Breast epithelium (tissue), 3 donors: Measurements from ENCODE around the gene B4GALT2.

Experiments
- CTCF ChIP-seq, 3 donors: fragments of 450-650 bp; IDR thresholded peaks; one replicate each; pipeline ENCODE4 v1.5.1; 2016 to 2017; ENCODE audit warnings: antibody characterized with exemption in 3 of 3, mild to moderate bottlenecking in 3 of 3, moderate library complexity in 3 of 3
- POLR2A ChIP-seq: fragments of 450-650 bp; IDR thresholded peaks from one replicate; pipeline ENCODE4 v1.6.1; 2016; ENCODE audit warnings: antibody characterized with exemption, mild to moderate bottlenecking, moderate library complexity
- POLR2AphosphoS5 ChIP-seq, 3 donors: sonication (generic); formaldehyde crosslinking; IDR thresholded peaks; one replicate each; pipeline ENCODE4 v1.6.1; 2017; ENCODE audit warnings: antibody characterized with exemption in 3 of 3

DNA sequence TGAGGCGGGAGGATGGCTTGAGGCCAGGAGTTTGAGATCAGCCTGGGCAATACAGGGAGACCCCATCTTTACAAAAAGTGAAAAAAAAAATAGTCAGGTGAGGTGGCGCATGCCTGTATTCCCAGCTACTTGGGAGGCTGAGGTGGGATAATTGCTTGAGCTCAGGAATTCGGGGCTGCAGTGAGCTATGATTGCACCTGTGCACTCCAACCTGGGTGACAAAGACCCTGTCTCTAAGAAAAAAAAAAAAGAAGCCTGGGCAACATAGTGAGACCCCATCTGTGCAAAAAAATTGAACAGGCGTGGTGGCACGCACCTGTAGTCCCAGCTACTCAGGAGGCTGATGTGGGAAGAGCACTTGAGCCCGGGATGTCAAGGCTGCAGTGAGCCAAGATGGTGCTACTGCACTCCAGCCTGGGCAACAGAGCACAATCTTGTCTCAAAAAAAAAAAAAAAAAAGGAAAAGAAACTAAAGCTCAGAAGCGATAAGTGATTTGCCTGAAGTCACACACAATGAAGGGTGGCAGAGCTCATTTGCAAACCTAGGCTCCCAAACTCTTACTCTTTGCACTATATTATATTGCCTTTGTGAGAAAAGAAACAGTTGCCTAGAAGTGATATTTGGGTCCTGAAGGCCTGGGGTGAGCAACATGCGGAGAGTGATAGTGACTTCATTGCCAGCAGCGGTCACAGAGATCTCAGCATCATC, 14.3 kb downstream of the B4GALT2 start:
- no peak for TF ChIP-seq POLR2A
- TF ChIP-seq CTCF (IDR thresholded peaks at IDR 0.05): no peak
- TF ChIP-seq POLR2AphosphoS5 (IDR thresholded peaks at IDR 0.05): no peak
